PC-3 (cell line): ENCODE results near the gene PLAC8L1. TPM values are rescaled to one million over a fixed set of nuclear protein-coding genes. Genes with fewer than 3 reads are reported as not detected.

ENCODE experiments used
- ATAC-seq: fragments of 200-7000 bp; cut with Tn5 transposase; 2 replicates; pipeline ENCODE4 v1.9.1; 2020; ENCODE audit warnings: mild to moderate bottlenecking, moderate library complexity
- BruUV-seq: library from RNA; stranded (reverse); fragments of 400-500 nt; replicated peaks from 2 replicates; lab custom pipeline; 2021; lab: Mats Ljungman, UMichigan
- CTCF ChIA-PET: fragments of 300-600 bp; sonication (Branson Sonifier 250); formaldehyde crosslinking; loops from one replicate; lab custom pipeline; 2022; ENCODE audit warnings: antibody characterized with exemption; lab: Charles Lee
- POLR2A ChIA-PET: fragments of 300-600 bp; sonication (Branson Sonifier 250); formaldehyde crosslinking; loops from one replicate; lab custom pipeline; 2022; ENCODE audit warnings: antibody characterized with exemption; ENCODE audit not compliant: unreplicated experiment; lab: Charles Lee
- DNase-seq: peaks from one replicate; pipeline ENCODE4 v3.0.0-alpha.2; 2015
- H2AFZ ChIP-seq: fragments of 300-600 bp; sonication (generic); 2 replicates; pipeline ENCODE4 v1.6.0; 2016; ENCODE audit warnings: antibody characterized with exemption, low read length
- H3F3A ChIP-seq: fragments of 300-600 bp; sonication (generic); one replicate; pipeline ENCODE4 v1.6.0; 2017; ENCODE audit warnings: antibody characterized with exemption, low read length, control low read depth, mild to moderate bottlenecking; ENCODE audit not compliant: unreplicated experiment
- H3K27ac ChIP-seq: fragments of 300-600 bp; sonication (generic); 2 replicates; pipeline ENCODE4 v1.5.1; 2016; ENCODE audit warnings: mild to moderate bottlenecking, low read length
- H3K27me3 ChIP-seq: fragments of 300-600 bp; sonication (generic); 2 replicates; pipeline ENCODE4 v1.6.1; 2016; ENCODE audit warnings: low read length, mixed read lengths
- H3K36me3 ChIP-seq: fragments of 300-600 bp; sonication (generic); 2 replicates; pipeline ENCODE4 v1.6.1; 2016; ENCODE audit warnings: low read depth, mixed run types, low read length, mixed read lengths
- H3K4me1 ChIP-seq: fragments of 300-600 bp; sonication (generic); 2 replicates; pipeline ENCODE4 v1.5.1; 2016; ENCODE audit warnings: low read length; ENCODE audit not compliant: insufficient read depth
- H3K4me2 ChIP-seq: fragments of 300-600 bp; sonication (generic); 2 replicates; pipeline ENCODE4 v1.6.0; 2016; ENCODE audit warnings: low read length
- H3K4me3 ChIP-seq: fragments of 300-600 bp; sonication (generic); 2 replicates; pipeline ENCODE4 v1.5.1; 2016; ENCODE audit warnings: mild to moderate bottlenecking, low read length, mixed read lengths
- H3K79me2 ChIP-seq: fragments of 300-600 bp; sonication (generic); 2 replicates; pipeline ENCODE4 v1.6.1; 2017; ENCODE audit warnings: low read length, mixed read lengths
- H3K9ac ChIP-seq: fragments of 300-600 bp; sonication (generic); 2 replicates; pipeline ENCODE4 v1.6.0; 2016; ENCODE audit warnings: mild to moderate bottlenecking, low read length
- H3K9me2 ChIP-seq: fragments of 300-600 bp; sonication (generic); replicated peaks from 2 replicates; pipeline ENCODE4 v1.6.1; 2016; ENCODE audit warnings: mixed run types, low read length, mixed read lengths
- H3K9me3 ChIP-seq: fragments of 300-600 bp; sonication (generic); 2 replicates; pipeline ENCODE4 v1.6.1; 2016; ENCODE audit warnings: low read length, mixed read lengths
- H4K20me1 ChIP-seq: fragments of 300-600 bp; sonication (generic); 2 replicates; pipeline ENCODE4 v1.6.1; 2016; ENCODE audit warnings: low read length, mixed read lengths
- CTCF ChIP-seq: fragments of 300-600 bp; sonication (generic); conservative IDR thresholded peaks from 2 replicates; pipeline ENCODE4 v1.5.1; 2017; ENCODE audit warnings: antibody characterized with exemption, low read depth, mild to moderate bottlenecking, low read length
- EZH2 ChIP-seq: fragments of 300-600 bp; sonication (generic); IDR thresholded peaks from one replicate; pipeline ENCODE4 v1.6.1; 2017; ENCODE audit warnings: antibody characterized with exemption, mild to moderate bottlenecking, low read length; ENCODE audit not compliant: unreplicated experiment
- EZH2phosphoT487 ChIP-seq: fragments of 300-600 bp; sonication (generic); IDR thresholded peaks from 2 replicates; pipeline ENCODE4 v1.6.1; 2018; ENCODE audit warnings: mild to moderate bottlenecking, antibody characterized with exemption, low read length, borderline replicate concordance
- intact Hi-C: fragments of 100-400 bp; cut with micrococcal nuclease; formaldehyde crosslinking; loops from 2 replicates; pipeline ENCODE4 v1.9.0; 2023
- total RNA-seq: library from RNA; depleted of rRNA; stranded (reverse); fragments of >200 nt; gene quantifications from 2 replicates; pipeline ENCODE4 v1.2.3, GENCODE V29; 2014

The PLAC8L1 gene
- total RNA-seq, 1 experiment from 2014 or later, result 0.95 TPM

GRCh38 chr5:146068206-146068605 lies 37.2 kb downstream of the PLAC8L1 start:
- no peaks in the 10 kb centered on the region for H3K79me2 ChIP-seq
- H3K4me1 ChIP-seq, result no peaks in the 10 kb centered on the region
- no peak overlapping the region for H2AFZ ChIP-seq
- no TSS peak for BruUV-seq
- no peak overlapping the region for H3K4me3 ChIP-seq
- POLR2A ChIA-PET, result no interaction called here
- no peaks in the 10 kb centered on the region for H3K9me3 ChIP-seq
- intact Hi-C loops, result no loop called here
- TF ChIP-seq EZH2phosphoT487 (no peak), EZH2 (no peak), CTCF (no peak)
- H3K27me3 ChIP-seq, result no peaks in the 10 kb centered on the region
- no peaks in the 10 kb centered on the region for H3K36me3 ChIP-seq
- H3K27ac ChIP-seq, result no peak overlapping the region
- DNase-seq (no peak), ATAC-seq (no peak)
- no peak overlapping the region for H3K4me2 ChIP-seq
- CTCF ChIA-PET, result no interaction called here
- H4K20me1 ChIP-seq, result no peaks in the 10 kb centered on the region
- no peaks in the 10 kb centered on the region for H3K9me2 ChIP-seq
- H3K9ac ChIP-seq, result no peak overlapping the region
- H3F3A ChIP-seq, result no peaks in the 10 kb centered on the region

GRCh38 chr5:146066968-146067367 lies 38.4 kb downstream of the PLAC8L1 start:
- Histone ChIP-seq H3K9me2 (no peaks in the 10 kb centered on the region), H3K4me1 (no peaks in the 10 kb centered on the region), H3K9ac (no peak overlapping the region), H3K4me3 (no peak overlapping the region), H3F3A (no peaks in the 10 kb centered on the region), H3K79me2 (no peaks in the 10 kb centered on the region), H4K20me1 (no peaks in the 10 kb centered on the region), H3K27ac (no peak overlapping the region), H2AFZ (no peak overlapping the region), H3K27me3 (no peaks in the 10 kb centered on the region), H3K9me3 (no peaks in the 10 kb centered on the region), H3K4me2 (no peak overlapping the region), H3K36me3 (no peaks in the 10 kb centered on the region)
- ATAC-seq (no peak), DNase-seq (no peak)
- intact Hi-C loops, result no loop called here
- BruUV-seq, result no TSS peak
- CTCF ChIA-PET, result no interaction called here
- POLR2A ChIA-PET, result no interaction called here
- TF ChIP-seq EZH2 (no peak), CTCF (no peak), EZH2phosphoT487 (no peak)

GRCh38 chr5:146060221-146060585 lies 45.2 kb downstream of the PLAC8L1 start:
- DNase-seq (no peak), ATAC-seq (no peak)
- intact Hi-C loops, result no loop called here

More at GRCh38 chr5:146060221-146060585, 45.2 kb downstream of the PLAC8L1 start:
- no peaks in the 10 kb centered on the region for H3K9me3 ChIP-seq
- H3K4me3 ChIP-seq, result no peak overlapping the region
- no peak overlapping the region for H2AFZ ChIP-seq
- CTCF ChIA-PET, result no interaction called here
- TF ChIP-seq EZH2phosphoT487 (no peak), CTCF (no peak), EZH2 (no peak)
- H3K36me3 ChIP-seq, result 0 out of 2 replicates have a peak, but pooled peaks cover 3% of the 10 kb centered on the region
- POLR2A ChIA-PET, result no interaction called here
- no peaks in the 10 kb centered on the region for H3K9me2 ChIP-seq
- no peaks in the 10 kb centered on the region for H3K79me2 ChIP-seq
- no peak overlapping the region for H3K4me2 ChIP-seq
- no peaks in the 10 kb centered on the region for H3F3A ChIP-seq
- no peaks in the 10 kb centered on the region for H4K20me1 ChIP-seq
- H3K27me3 ChIP-seq, result peaks cover 37% of the 10 kb centered on the region
- BruUV-seq, result no TSS peak
- H3K4me1 ChIP-seq, result no peaks in the 10 kb centered on the region
- no peak overlapping the region for H3K27ac ChIP-seq
- no peak overlapping the region for H3K9ac ChIP-seq
